ENCODE measurements around the gene ETNK1.

- no peak for TF ChIP-seq CTCF (IDR thresholded peaks at IDR 0.05)
- no peak for TF ChIP-seq EZH2 (IDR thresholded peaks at IDR 0.05; ENCODE audit: borderline replicate concordance, insufficient read depth, low read depth, low read length, poor library complexity, severe bottlenecking)
Observed at GRCh38 chr12:22662356-22662755, 37.4 kb downstream of the ETNK1 start.
